ENCODE results near the gene ZNF136. TPM values are rescaled to one million over a fixed set of nuclear protein-coding genes. Genes with fewer than 3 reads are reported as not detected.

Gene ZNF136
- total RNA-seq, 1 donor from 2014 or later = 6.7 TPM

GRCh38 chr19:12194827-12195731 is 32.2 kb downstream of the ZNF136 start:
- DNase-seq (ENCODE audit: low read depth in 2 of 2) = peak in 1 of 2 donors; percentile 34

- DNase-seq (ENCODE audit: low read depth in 2 of 2) = no peak
These were observed 35.2 kb downstream of the ZNF136 start for GRCh38 chr19:12198136-12198535.

GRCh38 chr19:12199757-12200419 is 37.0 kb downstream of the ZNF136 start:
- no peak for DNase-seq (ENCODE audit: low read depth in 2 of 2)

- DNase-seq (ENCODE audit: low read depth in 2 of 2) = peak in 1 of 2 donors; percentile 6
These were observed 39.4 kb downstream of the ZNF136 start for GRCh38 chr19:12202250-12202649.

GRCh38 chr19:12205296-12205695 is 42.4 kb downstream of the ZNF136 start:
- DNase-seq (ENCODE audit: low read depth in 2 of 2) = no peak

GRCh38 chr19:12208221-12208620 is 45.3 kb downstream of the ZNF136 start:
- DNase-seq (ENCODE audit: low read depth in 2 of 2) = no peak

GRCh38 chr19:12217332-12217731 is 54.4 kb downstream of the ZNF136 start:
- no peak for DNase-seq (ENCODE audit: low read depth in 2 of 2)

GRCh38 chr19:12222980-12223630 is 60.2 kb downstream of the ZNF136 start:
- no peak for DNase-seq (ENCODE audit: low read depth in 2 of 2)

GRCh38 chr19:12224676-12225075 is 61.8 kb downstream of the ZNF136 start:
- no peak for DNase-seq (ENCODE audit: low read depth in 2 of 2)

- no peak for DNase-seq (ENCODE audit: low read depth in 2 of 2)
These were observed 67.1 kb downstream of the ZNF136 start for GRCh38 chr19:12229990-12230389.

- DNase-seq (ENCODE audit: low read depth in 2 of 2) = no peak
These were observed 68.1 kb downstream of the ZNF136 start for GRCh38 chr19:12230751-12231733.

- no peak for DNase-seq (ENCODE audit: low read depth in 2 of 2)
These were observed 70.1 kb downstream of the ZNF136 start for GRCh38 chr19:12232961-12233360.

GRCh38 chr19:12237143-12237839 is 74.4 kb downstream of the ZNF136 start:
- DNase-seq (ENCODE audit: low read depth in 2 of 2) = no peak

Other genes starting within 250 kb of the ZNF136 start
- gene ZNF700, start 238.0 kb upstream of the ZNF136 start, total RNA-seq = 3.3 and 5.2 TPM in 2 replicates
- 0.65 and 0.79 TPM in 2 replicates for gene ZNF763, start 198.1 kb upstream of the ZNF136 start, total RNA-seq
- gene ZNF433, start 127.4 kb upstream of the ZNF136 start, total RNA-seq = 2.0 TPM in 2 replicates
- gene ZNF878, start 110.1 kb upstream of the ZNF136 start, total RNA-seq = 0.22 and 0.40 TPM in 2 replicates
- gene ZNF844, start 98.4 kb upstream of the ZNF136 start, total RNA-seq = 1.7 and 3.6 TPM in 2 replicates
- 2.2 and 3.2 TPM in 2 replicates for gene ZNF20, start 22.7 kb upstream of the ZNF136 start, total RNA-seq
- 7.4 and 11.7 TPM in 2 replicates for gene ZNF625, start 6.4 kb upstream of the ZNF136 start, total RNA-seq
- 3.3 and 4.6 TPM in 2 replicates for gene ZNF44, start 131.8 kb downstream of the ZNF136 start, total RNA-seq
- gene ZNF563, start 170.5 kb downstream of the ZNF136 start, total RNA-seq = 1.5 and 1.8 TPM in 2 replicates
- gene ZNF442, start 202.6 kb downstream of the ZNF136 start, total RNA-seq = 1.1 and 2.8 TPM in 2 replicates
- 3.9 and 7.5 TPM in 2 replicates for gene ZNF799, start 238.2 kb downstream of the ZNF136 start, total RNA-seq